Activated T-cell treated with anti-CD3 and anti-CD28 coated beads for 48 hours (primary cell): ENCODE results near the gene OR6C76.

Experiments
- DNase-seq: peaks from one replicate; pipeline ENCODE4 v3.0.0-alpha.2; 2020; ENCODE audit warnings: low read depth

OR6C76 gene

DNA sequence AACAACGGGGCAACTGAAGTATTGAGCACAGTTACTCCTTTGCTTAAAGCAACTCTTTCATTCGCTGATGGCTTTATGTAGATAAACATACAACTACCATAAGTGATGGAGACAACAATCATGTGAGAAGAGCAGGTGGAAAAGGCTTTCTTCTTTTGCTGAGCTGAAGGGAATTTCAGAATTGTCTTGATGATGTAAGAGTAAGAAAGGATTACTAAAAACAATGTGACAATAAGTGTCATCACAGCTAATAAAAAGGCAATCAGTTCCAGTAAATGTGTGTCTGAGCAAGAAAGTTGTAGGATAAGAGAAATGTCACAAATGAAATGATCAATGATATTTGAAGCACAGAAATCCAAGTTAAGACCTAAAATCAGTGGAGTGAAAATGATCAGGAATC, 43.2 kb downstream of the OR6C76 start:
- DNase-seq = no peak

GRCh38 chr12:55470088-55470829, 44.2 kb downstream of the OR6C76 start, which contains the start of gene OR6C70:
OR6C70 (minus strand) TSS chr12:55470138; CDS start chr12:55470138, 0 bp downstream.
- no peak for DNase-seq

DNA sequence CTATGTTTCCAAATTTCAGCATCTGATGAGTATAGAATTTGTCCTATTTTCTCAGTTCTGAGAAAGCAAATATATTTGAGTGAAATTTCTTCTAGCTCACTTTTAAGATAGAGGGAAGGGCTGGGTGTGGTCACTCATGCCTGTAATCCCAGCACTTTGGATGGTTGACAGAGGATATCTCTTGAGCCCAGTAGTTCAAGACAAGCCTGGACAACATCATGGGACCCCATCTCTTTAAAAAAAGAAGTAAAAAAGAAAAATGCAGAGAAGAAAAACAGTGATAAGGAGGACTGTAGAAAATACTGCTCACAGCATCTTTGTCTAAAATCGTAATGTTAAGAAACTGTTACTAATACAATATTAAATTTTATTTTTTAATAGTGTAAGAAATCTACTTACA, 46.2 kb downstream of the OR6C76 start:
- no peak for DNase-seq
